HCT116 (cell line): ENCODE results near the gene ATP5F1E. TPM values are rescaled to one million over a fixed set of nuclear protein-coding genes. Genes with fewer than 3 reads are reported as not detected.

Experiments used
- ATAC-seq: fragments of 200-7000 bp; cut with Tn5 transposase; 2 replicates; pipeline ENCODE4 v1.9.1; 2020; ENCODE audit warnings: mild to moderate bottlenecking, moderate library complexity
- BruUV-seq: library from RNA; stranded (reverse); fragments of 400-500 nt; replicated peaks from 2 replicates; lab custom pipeline; 2021; lab: Mats Ljungman, UMichigan
- CTCF ChIA-PET: fragments of 300-600 bp; sonication (Branson Sonifier 250); formaldehyde crosslinking; loops from one replicate; lab custom pipeline; 2021; ENCODE audit warnings: antibody characterized with exemption; lab: Charles Lee
- POLR2A ChIA-PET: fragments of 300-600, 350-600 bp; sonication (Branson Sonifier 250); formaldehyde crosslinking; loops from one replicate; lab custom pipeline; 2021; ENCODE audit warnings: antibody characterized with exemption; lab: Charles Lee
- RAD21 ChIA-PET, 2 experiments: fragments of 300-600 bp; sonication (Branson Sonifier 250); formaldehyde crosslinking; loops; one replicate each; lab custom pipeline; 2023; ENCODE audit warnings: low total read pairs in 2 of 2; ENCODE audit not compliant: uncharacterized antibody in 2 of 2, unreplicated experiment in 2 of 2, low non-redundant PET in 1 of 2; lab: Charles Lee
- DNase-seq: peaks from one replicate; pipeline ENCODE4 v3.0.0-alpha.2; 2010; ENCODE audit warnings: low read depth, low spot score
- H2AFZ ChIP-seq: fragments of 200-600 bp; shearing (Covaris generic), sonication (generic); 2 replicates; pipeline ENCODE4 v1.6.1; 2017; ENCODE audit warnings: low read depth, mixed run types, mixed read lengths, antibody characterized with exemption, low read length; ENCODE audit not compliant: poor library complexity, severe bottlenecking
- H3K27ac ChIP-seq: 2 replicates; pipeline ENCODE4 v1.5.1; 2012; ENCODE audit warnings: low read depth, low read length
- H3K27me3 ChIP-seq: fragments of 200-600 bp; sonication (generic); 2 replicates; pipeline ENCODE4 v1.6.1; 2016; ENCODE audit warnings: mixed run types, low read length, mixed read lengths; ENCODE audit not compliant: insufficient read depth
- H3K36me3 ChIP-seq, 2 experiments: fragments of 200-500 bp in 1 of 2; fragments of 200-600 bp in 1 of 2; sonication (Bioruptor generic) in 1 of 2; sonication (generic) in 1 of 2; 2 replicates each; pipeline versions ENCODE4 v1.5.1 to v1.6.1; 2014 to 2016; ENCODE audit warnings: low read length in 2 of 2, inconsistent platforms in 1 of 2, mixed read lengths in 1 of 2, mixed run types in 1 of 2; ENCODE audit not compliant: insufficient read depth in 2 of 2, control insufficient read depth in 1 of 2
- H3K4me1 ChIP-seq, 2 experiments: fragments of 200-600 bp in 1 of 2; sonication (generic) in 1 of 2; 2 replicates each; pipeline versions ENCODE4 v1.5.1 to v1.6.1; 2012 to 2017; ENCODE audit warnings: low read length in 2 of 2, inconsistent platforms in 1 of 2, mild to moderate bottlenecking in 1 of 2, mixed read lengths in 1 of 2, mixed run types in 1 of 2, moderate library complexity in 1 of 2; ENCODE audit not compliant: insufficient read depth in 2 of 2, control insufficient read depth in 1 of 2
- H3K4me2 ChIP-seq: fragments of 200-600 bp; sonication (generic); 2 replicates; pipeline ENCODE4 v1.6.1; 2017; ENCODE audit warnings: mixed run types, low read length, mixed read lengths
- H3K4me3 ChIP-seq, 2 experiments: fragments of 200-600 bp in 1 of 2; sonication (generic) in 1 of 2; replicated peaks in 1 of 2; 2 replicates each; pipeline ENCODE4 v1.5.1; 2011 to 2016; ENCODE audit warnings: low read length in 2 of 2, control low read depth in 1 of 2, low read depth in 1 of 2, mild to moderate bottlenecking in 1 of 2, mixed read lengths in 1 of 2, mixed run types in 1 of 2
- H3K79me2 ChIP-seq: fragments of 200-600 bp; sonication (generic); 2 replicates; pipeline ENCODE4 v1.6.1; 2017; ENCODE audit warnings: mild to moderate bottlenecking, mixed run types, low read length, moderate library complexity, mixed read lengths; ENCODE audit not compliant: insufficient read depth
- H3K9ac ChIP-seq: fragments of 200-600 bp; sonication (generic); 2 replicates; pipeline ENCODE4 v1.6.1; 2016; ENCODE audit warnings: low read length, mixed read lengths
- H3K9me2 ChIP-seq: fragments of 200-600 bp; sonication (generic), shearing (Covaris generic); 2 replicates; pipeline ENCODE4 v1.6.1; 2017; ENCODE audit warnings: mixed run types, mild to moderate bottlenecking, moderate library complexity; ENCODE audit not compliant: insufficient read depth
- H3K9me3 ChIP-seq, 2 experiments: fragments of 200-500 bp in 1 of 2; fragments of 200-600 bp in 1 of 2; sonication (Bioruptor generic) in 1 of 2; sonication (generic) in 1 of 2; 2 replicates each; pipeline ENCODE4 v1.6.1; 2014 to 2017; ENCODE audit warnings: low read length in 2 of 2, mixed read lengths in 2 of 2, inconsistent platforms in 1 of 2, low read depth in 1 of 2, mild to moderate bottlenecking in 1 of 2, mixed run types in 1 of 2, moderate library complexity in 1 of 2; ENCODE audit not compliant: control insufficient read depth in 1 of 2, insufficient read depth in 1 of 2
- H4K20me1 ChIP-seq: fragments of 200-600 bp; sonication (generic), shearing (Covaris generic); 2 replicates; pipeline ENCODE4 v1.6.1; 2017; ENCODE audit warnings: mixed run types, mild to moderate bottlenecking, moderate library complexity; ENCODE audit not compliant: insufficient read depth
- ATF3 ChIP-seq: IDR thresholded peaks from 2 replicates; pipeline ENCODE4 v1.6.1; 2012
- CBX3 ChIP-seq: IDR thresholded peaks from 2 replicates; pipeline ENCODE4 v1.6.1; 2012; ENCODE audit warnings: low read depth
- ELF1 ChIP-seq: IDR thresholded peaks from 2 replicates; pipeline ENCODE4 v1.6.1; 2012; ENCODE audit warnings: low read depth, borderline replicate concordance
- EZH2phosphoT487 ChIP-seq: fragments of 200-600 bp; IDR thresholded peaks from 2 replicates; pipeline ENCODE4 v1.6.1; 2018; ENCODE audit warnings: antibody characterized with exemption, borderline replicate concordance
- JUND ChIP-seq: IDR thresholded peaks from 2 replicates; pipeline ENCODE4 v1.6.1; 2012
- POLR2A ChIP-seq: IDR thresholded peaks from 2 replicates; pipeline ENCODE4 v1.7.0; 2011; ENCODE audit warnings: borderline replicate concordance; ENCODE audit not compliant: insufficient read depth, insufficient read length; ENCODE audit errors: extremely low read depth
- POLR2AphosphoS5 ChIP-seq: IDR thresholded peaks from 2 replicates; pipeline ENCODE4 v1.6.1; 2011; ENCODE audit warnings: mild to moderate bottlenecking, low read depth, low read length, moderate library complexity
- RAD21 ChIP-seq: IDR thresholded peaks from 2 replicates; pipeline ENCODE4 v1.6.1; 2012; ENCODE audit warnings: low read depth, mild to moderate bottlenecking
- SIN3A ChIP-seq: IDR thresholded peaks from 2 replicates; pipeline ENCODE4 v1.6.1; 2012; ENCODE audit warnings: low read depth
- SP1 ChIP-seq: IDR thresholded peaks from 2 replicates; pipeline ENCODE4 v1.6.1; 2012; ENCODE audit warnings: low read depth
- TCF7L2 ChIP-seq: IDR thresholded peaks from 2 replicates; pipeline ENCODE4 v1.7.0; 2011; ENCODE audit warnings: borderline replicate concordance, inconsistent platforms; ENCODE audit not compliant: insufficient read depth, insufficient read length; ENCODE audit errors: extremely low read depth
- ZFX ChIP-seq: fragments of 450-650 bp; IDR thresholded peaks from 2 replicates; pipeline ENCODE4 v1.6.1; 2017
- intact Hi-C: fragments of 100-400 bp; cut with micrococcal nuclease; formaldehyde crosslinking; loops from 2 replicates; pipeline ENCODE4 v1.10.0; 2022
- total RNA-seq: library from RNA; stranded (reverse); gene quantifications from one replicate; pipeline ENCODE4 v1.2.1, GENCODE V29; 2021; ENCODE audit not compliant: unreplicated experiment
- TF ChIP-seq, protein P1 (sequence below): IDR thresholded peaks from 2 replicates; pipeline ENCODE4 v1.6.1; 2012
- TF ChIP-seq, protein P2 (sequence below): IDR thresholded peaks from 2 replicates; pipeline ENCODE4 v1.6.1; 2012; ENCODE audit warnings: low read depth

Gene ATP5F1E
- total RNA-seq, 1 experiment from 2014 or later, result 72.8 TPM

DNA sequence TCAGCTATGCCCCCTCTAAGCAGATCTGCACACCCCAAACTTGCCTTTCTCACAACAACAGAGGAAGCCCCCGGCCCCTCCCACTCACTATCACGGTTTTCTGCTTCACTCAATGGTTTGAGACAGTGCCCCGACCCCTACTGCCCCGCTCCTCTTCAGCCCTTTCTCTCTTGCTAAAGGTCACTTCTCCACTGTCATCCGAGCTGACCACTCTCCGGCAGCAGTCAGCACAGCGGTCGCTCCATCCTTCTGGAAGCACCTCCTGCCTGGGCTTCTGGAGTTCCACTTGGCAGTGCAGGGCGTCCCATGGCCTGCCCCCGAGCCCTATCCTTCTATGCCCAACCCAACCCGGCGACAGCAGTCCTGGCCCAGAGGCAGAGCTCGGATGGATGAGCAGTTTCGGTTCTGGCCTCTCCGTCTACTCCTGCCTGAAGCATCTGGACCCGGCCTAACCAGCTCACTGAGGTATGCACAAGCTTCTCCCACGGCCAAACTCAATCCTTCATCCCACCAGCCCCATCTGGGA, 29.2 kb downstream of the ATP5F1E start (continued):
- TF ChIP-seq, protein P1, sequence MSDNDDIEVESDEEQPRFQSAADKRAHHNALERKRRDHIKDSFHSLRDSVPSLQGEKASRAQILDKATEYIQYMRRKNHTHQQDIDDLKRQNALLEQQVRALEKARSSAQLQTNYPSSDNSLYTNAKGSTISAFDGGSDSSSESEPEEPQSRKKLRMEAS, result no peak
- no peak for TF ChIP-seq POLR2AphosphoS5
- no peak for TF ChIP-seq EZH2phosphoT487
- no peak for TF ChIP-seq JUND
- TF ChIP-seq SP1, result no peak
- no peak for TF ChIP-seq POLR2A
- no peak for TF ChIP-seq ELF1
- TF ChIP-seq ZFX, result no peak
- TF ChIP-seq RAD21, result no peak

GRCh38 chr20:59002388-59002787, 29.7 kb downstream of the ATP5F1E start:
- Histone ChIP-seq H3K4me3 (no peak overlapping the region), H3K4me1 (peaks cover 5 to 18% of the 10 kb centered on the region in 2 experiments), H3K36me3 (peaks cover 4 to 9% of the 10 kb centered on the region in 2 experiments; a peak in 2 of 4 replicates), H3K9me3 (no peaks in the 10 kb centered on the region), H3K27ac (no peak overlapping the region), H4K20me1 (no peaks in the 10 kb centered on the region), H3K27me3 (no peaks in the 10 kb centered on the region), H2AFZ (no peak overlapping the region), H3K4me2 (no peak overlapping the region), H3K9me2 (no peaks in the 10 kb centered on the region), H3K79me2 (peaks cover 30% of the 10 kb centered on the region; the same call in 1 of the 2 replicates), H3K9ac (no peak overlapping the region)
- ChIA-PET CTCF (no interaction called here), RAD21 (no interaction called here), POLR2A (no interaction called here)
- ATAC-seq (no peak), DNase-seq (no peak)
- intact Hi-C loops, result no loop called here
- TF ChIP-seq TCF7L2 (no peak), ELF1 (no peak), ATF3 (no peak), CBX3 (no peak), RAD21 (no peak), SIN3A (no peak)
- TF ChIP-seq, protein P2, sequence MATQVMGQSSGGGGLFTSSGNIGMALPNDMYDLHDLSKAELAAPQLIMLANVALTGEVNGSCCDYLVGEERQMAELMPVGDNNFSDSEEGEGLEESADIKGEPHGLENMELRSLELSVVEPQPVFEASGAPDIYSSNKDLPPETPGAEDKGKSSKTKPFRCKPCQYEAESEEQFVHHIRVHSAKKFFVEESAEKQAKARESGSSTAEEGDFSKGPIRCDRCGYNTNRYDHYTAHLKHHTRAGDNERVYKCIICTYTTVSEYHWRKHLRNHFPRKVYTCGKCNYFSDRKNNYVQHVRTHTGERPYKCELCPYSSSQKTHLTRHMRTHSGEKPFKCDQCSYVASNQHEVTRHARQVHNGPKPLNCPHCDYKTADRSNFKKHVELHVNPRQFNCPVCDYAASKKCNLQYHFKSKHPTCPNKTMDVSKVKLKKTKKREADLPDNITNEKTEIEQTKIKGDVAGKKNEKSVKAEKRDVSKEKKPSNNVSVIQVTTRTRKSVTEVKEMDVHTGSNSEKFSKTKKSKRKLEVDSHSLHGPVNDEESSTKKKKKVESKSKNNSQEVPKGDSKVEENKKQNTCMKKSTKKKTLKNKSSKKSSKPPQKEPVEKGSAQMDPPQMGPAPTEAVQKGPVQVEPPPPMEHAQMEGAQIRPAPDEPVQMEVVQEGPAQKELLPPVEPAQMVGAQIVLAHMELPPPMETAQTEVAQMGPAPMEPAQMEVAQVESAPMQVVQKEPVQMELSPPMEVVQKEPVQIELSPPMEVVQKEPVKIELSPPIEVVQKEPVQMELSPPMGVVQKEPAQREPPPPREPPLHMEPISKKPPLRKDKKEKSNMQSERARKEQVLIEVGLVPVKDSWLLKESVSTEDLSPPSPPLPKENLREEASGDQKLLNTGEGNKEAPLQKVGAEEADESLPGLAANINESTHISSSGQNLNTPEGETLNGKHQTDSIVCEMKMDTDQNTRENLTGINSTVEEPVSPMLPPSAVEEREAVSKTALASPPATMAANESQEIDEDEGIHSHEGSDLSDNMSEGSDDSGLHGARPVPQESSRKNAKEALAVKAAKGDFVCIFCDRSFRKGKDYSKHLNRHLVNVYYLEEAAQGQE, result no peak
- BruUV-seq, result no TSS peak
